ENCODE measurements around the gene SORCS2.

SORCS2 gene

GRCh38 chr4:7529368-7530080 is 337.2 kb downstream of the SORCS2 start:
- no peak for TF ChIP-seq CTCF (IDR thresholded peaks at IDR 0.05; ENCODE audit: control insufficient read depth, insufficient read depth, low read depth, low read length, missing control alignments)
- H3K4me3 ChIP-seq (ENCODE audit: control insufficient read depth, low read depth, low read length), result no peak overlapping the region
- no peak for DNase-seq (ENCODE audit: low read depth)

- DNase-seq (ENCODE audit: low read depth), result no peak
- no peak overlapping the region for H3K4me3 ChIP-seq (ENCODE audit: control insufficient read depth, low read depth, low read length)
- no peak for TF ChIP-seq CTCF (IDR thresholded peaks at IDR 0.05; ENCODE audit: control insufficient read depth, insufficient read depth, low read depth, low read length, missing control alignments)
These were observed 337.7 kb downstream of the SORCS2 start for GRCh38 chr4:7530082-7530481.

GRCh38 chr4:7530932-7531639 is 338.7 kb downstream of the SORCS2 start:
- no peak overlapping the region for H3K4me3 ChIP-seq (ENCODE audit: control insufficient read depth, low read depth, low read length)
- no peak for TF ChIP-seq CTCF (IDR thresholded peaks at IDR 0.05; ENCODE audit: control insufficient read depth, insufficient read depth, low read depth, low read length, missing control alignments)
- no peak for DNase-seq (ENCODE audit: low read depth)

- DNase-seq (ENCODE audit: low read depth), result no peak
- TF ChIP-seq CTCF (IDR thresholded peaks at IDR 0.05; ENCODE audit: control insufficient read depth, insufficient read depth, low read depth, low read length, missing control alignments), result no peak
- H3K4me3 ChIP-seq (ENCODE audit: control insufficient read depth, low read depth, low read length), result no peak overlapping the region
These were observed 339.3 kb downstream of the SORCS2 start for GRCh38 chr4:7531640-7531994.

- no peak for TF ChIP-seq CTCF (IDR thresholded peaks at IDR 0.05; ENCODE audit: control insufficient read depth, insufficient read depth, low read depth, low read length, missing control alignments)
- DNase-seq (ENCODE audit: low read depth), result no peak
- H3K4me3 ChIP-seq (ENCODE audit: control insufficient read depth, low read depth, low read length), result no peak overlapping the region
These were observed 339.7 kb downstream of the SORCS2 start for GRCh38 chr4:7532043-7532442.

- H3K4me3 ChIP-seq (ENCODE audit: control insufficient read depth, low read depth, low read length), result no peak overlapping the region
- no peak for DNase-seq (ENCODE audit: low read depth)
- no peak for TF ChIP-seq CTCF (IDR thresholded peaks at IDR 0.05; ENCODE audit: control insufficient read depth, insufficient read depth, low read depth, low read length, missing control alignments)
These were observed 340.9 kb downstream of the SORCS2 start for GRCh38 chr4:7533267-7533666.
